ENCODE results near the gene SATB2. TPM values are rescaled to one million over a fixed set of nuclear protein-coding genes. Genes with fewer than 3 reads are reported as not detected.

The SATB2 gene
- total and polyA plus RNA-seq, 2 experiments from 2014 or later = 1.6 to 6.0 TPM

- TF ChIP-seq, protein P1, sequence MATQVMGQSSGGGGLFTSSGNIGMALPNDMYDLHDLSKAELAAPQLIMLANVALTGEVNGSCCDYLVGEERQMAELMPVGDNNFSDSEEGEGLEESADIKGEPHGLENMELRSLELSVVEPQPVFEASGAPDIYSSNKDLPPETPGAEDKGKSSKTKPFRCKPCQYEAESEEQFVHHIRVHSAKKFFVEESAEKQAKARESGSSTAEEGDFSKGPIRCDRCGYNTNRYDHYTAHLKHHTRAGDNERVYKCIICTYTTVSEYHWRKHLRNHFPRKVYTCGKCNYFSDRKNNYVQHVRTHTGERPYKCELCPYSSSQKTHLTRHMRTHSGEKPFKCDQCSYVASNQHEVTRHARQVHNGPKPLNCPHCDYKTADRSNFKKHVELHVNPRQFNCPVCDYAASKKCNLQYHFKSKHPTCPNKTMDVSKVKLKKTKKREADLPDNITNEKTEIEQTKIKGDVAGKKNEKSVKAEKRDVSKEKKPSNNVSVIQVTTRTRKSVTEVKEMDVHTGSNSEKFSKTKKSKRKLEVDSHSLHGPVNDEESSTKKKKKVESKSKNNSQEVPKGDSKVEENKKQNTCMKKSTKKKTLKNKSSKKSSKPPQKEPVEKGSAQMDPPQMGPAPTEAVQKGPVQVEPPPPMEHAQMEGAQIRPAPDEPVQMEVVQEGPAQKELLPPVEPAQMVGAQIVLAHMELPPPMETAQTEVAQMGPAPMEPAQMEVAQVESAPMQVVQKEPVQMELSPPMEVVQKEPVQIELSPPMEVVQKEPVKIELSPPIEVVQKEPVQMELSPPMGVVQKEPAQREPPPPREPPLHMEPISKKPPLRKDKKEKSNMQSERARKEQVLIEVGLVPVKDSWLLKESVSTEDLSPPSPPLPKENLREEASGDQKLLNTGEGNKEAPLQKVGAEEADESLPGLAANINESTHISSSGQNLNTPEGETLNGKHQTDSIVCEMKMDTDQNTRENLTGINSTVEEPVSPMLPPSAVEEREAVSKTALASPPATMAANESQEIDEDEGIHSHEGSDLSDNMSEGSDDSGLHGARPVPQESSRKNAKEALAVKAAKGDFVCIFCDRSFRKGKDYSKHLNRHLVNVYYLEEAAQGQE (IDR thresholded peaks at IDR 0.05; ENCODE audit: unreplicated experiment) = no peak
- no peak for TF ChIP-seq ZNF114 (CRISPR knock-in tag; IDR thresholded peaks at IDR 0.05)
- no peak for TF ChIP-seq ETS1 (IDR thresholded peaks at IDR 0.05)
- no peak for TF ChIP-seq CREB1 (CRISPR knock-in tag; IDR thresholded peaks at IDR 0.05; ENCODE audit: low read depth)
- no peak for TF ChIP-seq NANOG (IDR thresholded peaks at IDR 0.05; ENCODE audit: borderline replicate concordance)
Observed at GRCh38 chr2:199452991-199453379, 4.8 kb downstream of the SATB2 start (continued).

DNA sequence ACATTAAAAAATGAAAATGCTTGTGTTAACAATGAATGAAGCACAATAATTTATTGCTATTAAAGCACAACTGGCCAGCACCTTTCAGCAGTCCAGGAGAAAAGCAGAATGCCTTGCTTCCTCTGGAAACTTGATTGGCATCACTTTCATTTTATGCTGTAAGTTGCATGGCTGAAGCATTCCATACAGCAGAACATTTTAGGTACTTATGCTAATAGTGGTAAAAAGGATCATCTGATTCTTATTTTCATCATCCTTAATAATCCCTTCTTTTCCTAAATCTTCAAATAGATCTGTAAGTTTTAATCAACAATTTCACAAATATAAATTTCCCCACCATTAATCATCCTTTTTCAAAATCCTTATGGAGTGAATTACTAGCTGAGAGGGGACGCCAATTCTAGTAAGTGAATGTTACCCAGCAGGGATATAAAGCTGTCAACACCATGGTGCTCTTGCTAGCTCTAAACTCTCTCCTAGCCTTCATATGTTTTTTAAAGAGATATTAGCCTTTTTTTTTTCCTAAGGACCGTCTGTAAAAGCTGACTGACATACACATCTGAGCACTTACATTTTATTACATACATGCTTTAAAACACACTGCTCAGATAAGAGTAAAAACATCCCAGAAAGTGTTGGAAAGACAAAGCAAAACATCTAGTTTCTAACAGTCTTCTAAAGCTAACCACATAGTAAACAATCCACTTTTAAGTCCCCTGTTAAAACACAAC, 5.3 kb downstream of the SATB2 start:
- no peaks in the 10 kb centered on the region for H3K9me2 ChIP-seq (ENCODE audit: insufficient read depth)
- Mint-ChIP-seq H3K4me3 (no peak overlapping the region), H3K27me3 (ENCODE audit: insufficient read depth, low read depth, poor library complexity) (peaks cover 21% of the 10 kb centered on the region), H3K4me1 (peaks cover 17% of the 10 kb centered on the region), H3K36me3 (ENCODE audit: low read depth) (no peaks in the 10 kb centered on the region), H3K27ac (no peak overlapping the region), H3K9me3 (no peaks in the 10 kb centered on the region)
- H3K4me1 ChIP-seq (ENCODE audit: insufficient read depth) = peaks cover 17% of the 10 kb centered on the region
- H3K79me2 ChIP-seq (replicated peaks; ENCODE audit: insufficient read depth) = no peaks in the 10 kb centered on the region; the same call in 1 of the 2 replicates
- no peaks in the 10 kb centered on the region for H3K36me3 ChIP-seq (ENCODE audit: insufficient read depth)
- H3K27me3 ChIP-seq (ENCODE audit: insufficient read depth) = peaks cover 38% of the 10 kb centered on the region
- ATAC-seq (no peak), DNase-seq (ENCODE audit: low spot score) (no peak)
- H3K27ac ChIP-seq (ENCODE audit: low read depth) = no peak overlapping the region
- H4K20me1 ChIP-seq (replicated peaks; ENCODE audit: insufficient read depth) = no peaks in the 10 kb centered on the region
- no peak overlapping the region for H3K4me2 ChIP-seq
- no peak overlapping the region for H2AFZ ChIP-seq
- no peak overlapping the region for H3K4me3 ChIP-seq
- H3F3A ChIP-seq (replicated peaks; ENCODE audit: low read depth) = peaks cover 3% of the 10 kb centered on the region; the same call in 1 of the 2 replicates
- TF ChIP-seq POLR2AphosphoS5 (IDR thresholded peaks at IDR 0.05; ENCODE audit: low read depth) (no peak), ZNF462 (CRISPR knock-in tag; IDR thresholded peaks at IDR 0.05) (no peak), ZNF331 (CRISPR knock-in tag; IDR thresholded peaks at IDR 0.05; ENCODE audit: low read depth) (no peak), ETS1 (IDR thresholded peaks at IDR 0.05) (no peak)
- TF ChIP-seq, protein P1 (IDR thresholded peaks at IDR 0.05; ENCODE audit: unreplicated experiment) = no peak
